A673 (cell line): ENCODE data around the gene SLC39A8. TPM values are rescaled to one million over a fixed set of nuclear protein-coding genes. Genes with fewer than 3 reads are reported as not detected.

Experiments
- BruUV-seq: library from RNA; stranded (reverse); fragments of 400-500 nt; replicated peaks from 2 replicates; lab custom pipeline; 2021; lab: Mats Ljungman, UMichigan
- CTCF ChIA-PET: fragments of 300-600 bp; sonication (Branson Sonifier 250); formaldehyde crosslinking; loops from one replicate; lab custom pipeline; 2022; ENCODE audit warnings: antibody characterized with exemption; lab: Charles Lee
- POLR2A ChIA-PET: fragments of 300-600 bp; sonication (Branson Sonifier 250); formaldehyde crosslinking; loops from one replicate; lab custom pipeline; 2022; ENCODE audit warnings: antibody characterized with exemption; ENCODE audit not compliant: low non-redundant PET; lab: Charles Lee
- DNase-seq: peaks from one replicate; pipeline ENCODE4 v3.0.0-alpha.2; 2015; ENCODE audit warnings: low spot score
- H3K27ac ChIP-seq: fragments of 200-600 bp; sonication (generic); 2 replicates; pipeline ENCODE4 v1.5.1; 2016; ENCODE audit warnings: mixed run types, low read depth, mild to moderate bottlenecking, mixed read lengths, antibody characterized with exemption, low read length; ENCODE audit not compliant: poor library complexity, severe bottlenecking
- H3K27me3 ChIP-seq: fragments of 200-600 bp; sonication (generic); replicated peaks from 2 replicates; pipeline ENCODE4 v1.6.1; 2017; ENCODE audit warnings: mixed run types, low read depth, mild to moderate bottlenecking, mixed read lengths, antibody characterized with exemption, low read length; ENCODE audit not compliant: insufficient read depth, poor library complexity
- H3K36me3 ChIP-seq: fragments of 200-600 bp; sonication (generic); 2 replicates; pipeline ENCODE4 v1.6.1; 2016; ENCODE audit warnings: mixed run types, mild to moderate bottlenecking, mixed read lengths, antibody characterized with exemption, low read length; ENCODE audit not compliant: insufficient read depth, poor library complexity, severe bottlenecking
- H3K4me1 ChIP-seq: fragments of 200-600 bp; sonication (generic); 2 replicates; pipeline ENCODE4 v1.6.1; 2017; ENCODE audit warnings: mixed run types, mild to moderate bottlenecking, mixed read lengths, antibody characterized with exemption, low read length; ENCODE audit not compliant: insufficient read depth, poor library complexity, severe bottlenecking
- H3K4me3 ChIP-seq: fragments of 200-600 bp; sonication (generic); 2 replicates; pipeline ENCODE4 v1.5.1; 2016; ENCODE audit warnings: low read depth, mixed run types, mild to moderate bottlenecking, mixed read lengths, low read length; ENCODE audit not compliant: poor library complexity, severe bottlenecking
- H3K9me3 ChIP-seq: fragments of 200-600 bp; sonication (generic); 2 replicates; pipeline ENCODE4 v1.6.1; 2016; ENCODE audit warnings: mixed run types, low read depth, mild to moderate bottlenecking, mixed read lengths, antibody characterized with exemption, low read length; ENCODE audit not compliant: poor library complexity, severe bottlenecking
- EZH2 ChIP-seq: fragments of 200-600 bp; sonication (generic); IDR thresholded peaks from 2 replicates; pipeline ENCODE4 v1.6.1; 2017; ENCODE audit warnings: borderline replicate concordance, low read depth, mild to moderate bottlenecking, mixed read lengths, antibody characterized with exemption, low read length; ENCODE audit not compliant: poor library complexity, severe bottlenecking
- intact Hi-C: fragments of 100-400 bp; cut with micrococcal nuclease; formaldehyde crosslinking; loops from one replicate; pipeline ENCODE4 v1.10.0; 2022; ENCODE audit not compliant: unreplicated experiment
- total RNA-seq: library from RNA; stranded (reverse); gene quantifications from 2 replicates; pipeline ENCODE4 v1.2.3, GENCODE V29; 2021
- TF ChIP-seq, protein P1 (sequence below): fragments of 300-800, 200-600 bp; sonication (generic); conservative IDR thresholded peaks from 2 replicates; pipeline ENCODE4 v1.5.1; 2017; ENCODE audit warnings: low read depth, mild to moderate bottlenecking, antibody characterized with exemption, low read length, moderate library complexity, mixed read lengths

Gene SLC39A8
- total RNA-seq, 1 experiment from 2014 or later, result 12.3 TPM

DNA sequence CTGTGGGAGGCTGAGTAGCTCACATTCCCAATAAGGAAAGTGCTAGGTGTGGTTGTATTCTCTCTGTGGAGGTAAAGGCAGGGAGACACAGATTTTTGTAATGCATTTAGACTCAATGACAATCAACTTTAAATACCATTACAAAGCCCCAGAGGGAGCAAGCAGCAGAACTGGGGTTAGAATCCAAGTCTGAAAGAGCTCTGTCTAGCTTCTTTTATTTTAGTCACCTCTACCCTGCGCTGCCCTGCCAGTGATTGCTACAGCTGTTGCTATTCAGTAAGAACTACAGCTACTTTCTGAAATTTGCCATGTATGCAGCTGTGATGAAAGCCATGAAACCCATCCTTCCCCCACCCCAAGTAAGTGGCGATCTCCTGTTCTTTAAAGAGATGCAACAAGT, 22.5 kb downstream of the SLC39A8 start:
- ChIA-PET CTCF (no interaction called here), POLR2A (no interaction called here)
- intact Hi-C loops, result no loop called here
- H3K4me3 ChIP-seq, result no peak overlapping the region
- H3K9me3 ChIP-seq, result no peaks in the 10 kb centered on the region
- no peak for DNase-seq
- H3K4me1 ChIP-seq, result peaks cover 11% of the 10 kb centered on the region
- no peaks in the 10 kb centered on the region for H3K27me3 ChIP-seq
- no peak overlapping the region for H3K27ac ChIP-seq
- BruUV-seq, result no TSS peak
- TF ChIP-seq, protein P1, sequence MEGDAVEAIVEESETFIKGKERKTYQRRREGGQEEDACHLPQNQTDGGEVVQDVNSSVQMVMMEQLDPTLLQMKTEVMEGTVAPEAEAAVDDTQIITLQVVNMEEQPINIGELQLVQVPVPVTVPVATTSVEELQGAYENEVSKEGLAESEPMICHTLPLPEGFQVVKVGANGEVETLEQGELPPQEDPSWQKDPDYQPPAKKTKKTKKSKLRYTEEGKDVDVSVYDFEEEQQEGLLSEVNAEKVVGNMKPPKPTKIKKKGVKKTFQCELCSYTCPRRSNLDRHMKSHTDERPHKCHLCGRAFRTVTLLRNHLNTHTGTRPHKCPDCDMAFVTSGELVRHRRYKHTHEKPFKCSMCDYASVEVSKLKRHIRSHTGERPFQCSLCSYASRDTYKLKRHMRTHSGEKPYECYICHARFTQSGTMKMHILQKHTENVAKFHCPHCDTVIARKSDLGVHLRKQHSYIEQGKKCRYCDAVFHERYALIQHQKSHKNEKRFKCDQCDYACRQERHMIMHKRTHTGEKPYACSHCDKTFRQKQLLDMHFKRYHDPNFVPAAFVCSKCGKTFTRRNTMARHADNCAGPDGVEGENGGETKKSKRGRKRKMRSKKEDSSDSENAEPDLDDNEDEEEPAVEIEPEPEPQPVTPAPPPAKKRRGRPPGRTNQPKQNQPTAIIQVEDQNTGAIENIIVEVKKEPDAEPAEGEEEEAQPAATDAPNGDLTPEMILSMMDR, result no peak
- no peak for TF ChIP-seq EZH2
- H3K36me3 ChIP-seq, result no peaks in the 10 kb centered on the region

DNA sequence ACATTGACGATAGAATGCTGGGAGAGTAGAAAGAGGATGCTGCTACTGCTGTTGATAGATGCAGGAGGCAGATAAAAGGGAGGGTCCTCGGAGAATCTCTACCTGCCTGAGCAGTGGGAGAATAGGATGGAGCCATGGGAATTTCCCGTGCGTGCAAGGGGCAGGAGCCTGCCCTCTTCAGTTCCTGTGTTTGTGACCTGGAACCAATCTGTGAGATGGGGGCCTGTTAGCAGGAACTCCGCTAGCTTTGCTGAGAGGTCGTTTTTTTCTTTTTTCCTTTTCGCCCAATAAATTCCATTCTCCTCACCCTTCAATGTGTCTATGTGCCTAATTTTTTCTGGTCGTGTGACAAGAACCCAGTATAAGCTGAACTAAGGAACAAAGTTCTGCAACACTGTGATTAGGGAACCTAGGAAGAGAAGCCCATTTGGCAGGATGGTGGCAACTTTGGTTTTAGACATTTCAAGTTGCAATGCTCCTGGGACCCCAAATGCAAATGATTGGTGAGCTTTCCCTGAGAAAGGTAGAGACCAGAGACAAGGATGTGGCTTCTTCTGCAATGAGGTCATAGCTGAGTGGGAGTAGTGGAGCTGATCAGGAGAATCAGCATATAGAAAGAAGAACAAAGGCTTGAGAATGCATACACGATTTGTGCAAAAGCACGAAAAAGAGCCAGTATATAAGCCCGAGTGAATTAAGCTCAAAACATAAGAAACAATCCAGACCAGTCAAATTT, 23.9 kb downstream of the SLC39A8 start:
- no peak for DNase-seq
- ChIA-PET CTCF (no interaction called here), POLR2A (no interaction called here)
- no peaks in the 10 kb centered on the region for H3K27me3 ChIP-seq
- intact Hi-C loops, result no loop called here
- peaks cover 11% of the 10 kb centered on the region for H3K4me1 ChIP-seq
- peaks cover 4% of the 10 kb centered on the region for H3K9me3 ChIP-seq
- H3K27ac ChIP-seq, result no peak overlapping the region
- no peak overlapping the region for H3K4me3 ChIP-seq
- no TSS peak for BruUV-seq
- TF ChIP-seq, protein P1, result no peak
- TF ChIP-seq EZH2, result no peak
- H3K36me3 ChIP-seq, result no peaks in the 10 kb centered on the region

DNA sequence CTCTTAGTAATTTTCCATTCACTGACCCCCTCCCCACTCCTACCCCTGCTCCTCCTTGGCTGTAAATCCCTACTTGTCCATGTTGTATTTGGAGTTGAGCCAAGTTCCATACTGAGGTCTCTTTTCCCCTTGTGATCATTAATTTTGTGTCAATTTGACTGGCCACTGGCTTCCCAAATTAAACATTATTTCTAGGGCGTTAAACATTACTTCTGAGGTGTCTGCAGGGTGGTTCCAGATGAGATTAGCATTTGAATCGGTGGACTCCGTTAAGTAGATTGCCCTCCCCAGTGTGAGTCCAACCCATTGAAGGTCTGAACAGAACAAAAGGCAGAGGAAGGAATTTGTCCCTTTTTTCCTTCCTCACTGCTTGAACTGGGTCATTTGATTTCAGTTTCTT, 25.7 kb downstream of the SLC39A8 start:
- BruUV-seq, result no TSS peak
- TF ChIP-seq EZH2, result no peak
- TF ChIP-seq, protein P1, result no peak
- intact Hi-C loops, result no loop called here
- no peak for DNase-seq
- CTCF ChIA-PET, result no interaction called here
- POLR2A ChIA-PET, result no interaction called here
- Histone ChIP-seq H3K27ac (no peak overlapping the region), H3K9me3 (peaks cover 4% of the 10 kb centered on the region), H3K4me3 (no peak overlapping the region), H3K36me3 (no peaks in the 10 kb centered on the region), H3K27me3 (no peaks in the 10 kb centered on the region), H3K4me1 (peaks cover 5% of the 10 kb centered on the region)
